ENCODE data around the gene LSP1. TPM values are rescaled to one million over a fixed set of nuclear protein-coding genes. Genes with fewer than 3 reads are reported as not detected.
"Not testable (repeated sequence)": the region's sequence is repeated elsewhere in the genome, so short reads cannot be mapped to it uniquely, and the experiment has no call there.

Gene LSP1
- total RNA-seq, 2 experiments from 2014 or later, result 228 to 232 TPM

DNA sequence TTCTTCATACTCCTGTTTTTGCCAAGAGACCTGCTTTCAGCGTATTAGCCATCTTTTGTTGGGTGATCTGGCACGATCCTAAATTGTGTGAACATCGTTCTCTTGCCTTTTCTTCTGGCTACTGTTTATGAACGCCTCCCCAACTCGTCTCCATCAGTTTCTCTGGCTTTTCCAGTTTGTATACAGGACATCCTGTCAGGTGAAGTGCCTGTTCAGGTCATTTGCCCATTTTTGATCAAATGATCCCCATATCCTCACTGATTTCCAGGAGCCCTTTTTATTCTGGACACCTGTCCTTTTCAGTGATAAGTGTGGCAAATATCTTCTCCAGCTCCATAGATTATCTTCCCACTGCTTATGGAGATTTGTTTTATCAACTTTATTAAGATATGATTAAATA, 40.6 kb upstream of the LSP1 start:
- Mint-ChIP-seq H3K27ac (no peak overlapping the region), H3K36me3 (ENCODE audit: low read depth) (no peaks in the 10 kb centered on the region), H3K9me3 (no peaks in the 10 kb centered on the region), H3K4me3 (no peak overlapping the region), H3K27me3 (peaks cover 15% of the 10 kb centered on the region), H3K4me1 (ENCODE audit: low read depth) (no peaks in the 10 kb centered on the region)
- no peaks in the 10 kb centered on the region for H3K4me1 ChIP-seq (ENCODE audit: insufficient read depth, low read length)
- H3K27ac ChIP-seq (ENCODE audit: low read depth in 1 of 2, low read length in 2 of 2), result no peak overlapping the region
- ATAC-seq (ENCODE audit: poor library complexity) (no peak), DNase-seq (no peak)
- TF ChIP-seq, protein P1, sequence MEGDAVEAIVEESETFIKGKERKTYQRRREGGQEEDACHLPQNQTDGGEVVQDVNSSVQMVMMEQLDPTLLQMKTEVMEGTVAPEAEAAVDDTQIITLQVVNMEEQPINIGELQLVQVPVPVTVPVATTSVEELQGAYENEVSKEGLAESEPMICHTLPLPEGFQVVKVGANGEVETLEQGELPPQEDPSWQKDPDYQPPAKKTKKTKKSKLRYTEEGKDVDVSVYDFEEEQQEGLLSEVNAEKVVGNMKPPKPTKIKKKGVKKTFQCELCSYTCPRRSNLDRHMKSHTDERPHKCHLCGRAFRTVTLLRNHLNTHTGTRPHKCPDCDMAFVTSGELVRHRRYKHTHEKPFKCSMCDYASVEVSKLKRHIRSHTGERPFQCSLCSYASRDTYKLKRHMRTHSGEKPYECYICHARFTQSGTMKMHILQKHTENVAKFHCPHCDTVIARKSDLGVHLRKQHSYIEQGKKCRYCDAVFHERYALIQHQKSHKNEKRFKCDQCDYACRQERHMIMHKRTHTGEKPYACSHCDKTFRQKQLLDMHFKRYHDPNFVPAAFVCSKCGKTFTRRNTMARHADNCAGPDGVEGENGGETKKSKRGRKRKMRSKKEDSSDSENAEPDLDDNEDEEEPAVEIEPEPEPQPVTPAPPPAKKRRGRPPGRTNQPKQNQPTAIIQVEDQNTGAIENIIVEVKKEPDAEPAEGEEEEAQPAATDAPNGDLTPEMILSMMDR (IDR thresholded peaks at IDR 0.05), result no peak
- no peaks in the 10 kb centered on the region for H3K9me3 ChIP-seq (ENCODE audit: control insufficient read depth in 1 of 2, insufficient read depth in 1 of 2, low read length in 2 of 2)
- ChIA-PET POLR2A (no interaction called here), CTCF (interaction anchor here (0.6 kb wide), 1 partner anchor 46 kb away, joined by 3 read pairs; no protein-coding TSS in a partner anchor)
- H3K27me3 ChIP-seq (ENCODE audit: control insufficient read depth in 1 of 2, insufficient read depth in 2 of 2, low read length in 2 of 2), result no peaks in the 10 kb centered on the region
- no peak overlapping the region for H3K4me3 ChIP-seq (ENCODE audit: low read length)
- H3K36me3 ChIP-seq (ENCODE audit: insufficient read depth, low read length), result no peaks in the 10 kb centered on the region
- intact Hi-C loops (cut with DNase I, micrococcal nuclease), result no loop called here

DNA sequence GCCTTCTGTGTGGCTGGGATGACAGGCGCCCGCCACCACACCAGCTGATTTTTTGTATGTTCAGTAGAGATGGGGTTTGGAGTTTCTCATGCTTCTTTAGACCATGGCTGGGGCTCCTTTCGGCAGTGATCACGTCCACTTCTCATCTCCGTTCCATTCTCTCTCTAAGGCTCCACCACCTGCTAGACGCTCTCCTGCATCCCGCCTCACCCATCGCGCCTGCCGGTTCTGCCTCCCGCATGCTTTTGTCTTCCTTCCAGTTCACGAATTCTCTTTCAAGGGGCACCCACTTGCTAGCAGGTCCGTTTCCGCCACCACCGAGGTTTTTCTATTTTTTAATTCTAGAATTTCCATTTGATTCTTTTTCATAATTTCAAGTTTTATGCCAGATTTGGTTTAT, 40.1 kb upstream of the LSP1 start:
- H3K4me1 Mint-ChIP-seq (ENCODE audit: low read depth), result no peaks in the 10 kb centered on the region
- H3K9me3 ChIP-seq (ENCODE audit: control insufficient read depth in 1 of 2, insufficient read depth in 1 of 2, low read length in 2 of 2), result no peaks in the 10 kb centered on the region
- H3K36me3 Mint-ChIP-seq (ENCODE audit: low read depth), result no peaks in the 10 kb centered on the region
- TF ChIP-seq, protein P1 (IDR thresholded peaks at IDR 0.05), result no peak
- no peaks in the 10 kb centered on the region for H3K36me3 ChIP-seq (ENCODE audit: insufficient read depth, low read length)
- H3K4me3 Mint-ChIP-seq, result no peak overlapping the region
- H3K4me1 ChIP-seq (ENCODE audit: insufficient read depth, low read length), result no peaks in the 10 kb centered on the region
- CTCF ChIA-PET, result no interaction called here
- peaks cover 11% of the 10 kb centered on the region for H3K27me3 Mint-ChIP-seq
- no peak overlapping the region for H3K4me3 ChIP-seq (ENCODE audit: low read length)
- no peaks in the 10 kb centered on the region for H3K9me3 Mint-ChIP-seq
- DNase-seq (no peak), ATAC-seq (ENCODE audit: poor library complexity) (no peak)
- POLR2A ChIA-PET, result no interaction called here
- H3K27me3 ChIP-seq (ENCODE audit: control insufficient read depth in 1 of 2, insufficient read depth in 2 of 2, low read length in 2 of 2), result no peaks in the 10 kb centered on the region
- no peak overlapping the region for H3K27ac ChIP-seq (ENCODE audit: low read depth in 1 of 2, low read length in 2 of 2)
- intact Hi-C loops (cut with DNase I, micrococcal nuclease), result no loop called here
- no peak overlapping the region for H3K27ac Mint-ChIP-seq

DNA sequence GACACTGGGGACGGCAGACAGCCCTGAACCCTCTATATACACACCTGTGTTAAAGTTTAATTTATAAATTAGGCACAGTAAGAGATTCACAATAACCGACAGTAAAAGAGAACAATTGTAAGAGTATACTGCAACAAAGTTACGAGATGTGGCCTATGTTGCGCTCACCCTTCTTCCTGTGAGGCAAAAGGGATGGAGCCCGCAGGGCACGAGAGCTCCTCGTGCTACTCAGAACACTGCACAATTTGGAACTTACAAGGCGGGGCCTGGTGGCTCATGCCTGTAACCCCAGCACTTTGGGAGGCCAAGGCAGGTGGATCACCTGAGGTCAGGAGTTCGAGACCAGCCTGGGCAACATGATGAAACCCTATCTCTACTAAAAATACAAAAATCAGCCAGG, 39.5 kb upstream of the LSP1 start:
- H3K27me3 Mint-ChIP-seq, result peaks cover 11% of the 10 kb centered on the region
- intact Hi-C loops (cut with DNase I, micrococcal nuclease); H3K36me3 ChIP-seq (ENCODE audit: insufficient read depth, low read length); H3K4me3 Mint-ChIP-seq; H3K4me1 ChIP-seq (ENCODE audit: insufficient read depth, low read length); CTCF ChIA-PET; H3K27ac ChIP-seq (ENCODE audit: low read depth in 1 of 2, low read length in 2 of 2); H3K27me3 ChIP-seq (ENCODE audit: control insufficient read depth in 1 of 2, insufficient read depth in 2 of 2, low read length in 2 of 2); H3K4me1 Mint-ChIP-seq (ENCODE audit: low read depth); H3K9me3 ChIP-seq (ENCODE audit: control insufficient read depth in 1 of 2, insufficient read depth in 1 of 2, low read length in 2 of 2); POLR2A ChIA-PET; H3K4me3 ChIP-seq (ENCODE audit: low read length); DNase-seq; H3K27ac Mint-ChIP-seq; H3K36me3 Mint-ChIP-seq (ENCODE audit: low read depth); ATAC-seq (ENCODE audit: poor library complexity); H3K9me3 Mint-ChIP-seq: not testable (repeated sequence)

DNA sequence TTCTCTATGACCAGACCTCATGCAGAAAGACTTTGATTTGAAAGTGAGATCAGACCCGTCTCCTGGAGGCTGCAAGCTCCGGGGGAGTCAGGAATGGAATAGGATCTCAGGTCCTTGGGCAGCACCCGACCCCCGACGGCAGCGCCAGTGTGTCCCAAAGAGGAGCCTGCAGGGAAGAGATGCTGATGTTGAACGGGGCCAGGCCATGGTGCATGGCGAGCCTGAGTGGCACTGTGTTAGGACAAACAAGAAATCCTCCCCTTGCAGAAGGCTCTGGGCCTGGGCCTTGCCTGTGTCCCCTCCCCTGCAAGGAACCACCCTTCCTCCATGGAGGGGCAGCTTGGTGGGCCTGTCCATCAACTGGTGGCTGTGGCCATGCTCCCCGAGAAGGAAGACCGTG, 38.2 kb upstream of the LSP1 start:
- no peaks in the 10 kb centered on the region for H3K36me3 Mint-ChIP-seq (ENCODE audit: low read depth)
- CTCF ChIA-PET, result no interaction called here
- DNase-seq, result no peak
- H3K36me3 ChIP-seq (ENCODE audit: insufficient read depth, low read length), result no peaks in the 10 kb centered on the region
- H3K27ac ChIP-seq (ENCODE audit: low read depth in 1 of 2, low read length in 2 of 2), result no peak overlapping the region
- no peaks in the 10 kb centered on the region for H3K4me1 Mint-ChIP-seq (ENCODE audit: low read depth)
- no peaks in the 10 kb centered on the region for H3K9me3 Mint-ChIP-seq
- peaks cover 0 to 4% of the 10 kb centered on the region in 2 experiments for H3K9me3 ChIP-seq (ENCODE audit: control insufficient read depth in 1 of 2, insufficient read depth in 1 of 2, low read length in 2 of 2)
- no peaks in the 10 kb centered on the region for H3K27me3 ChIP-seq (ENCODE audit: control insufficient read depth in 1 of 2, insufficient read depth in 2 of 2, low read length in 2 of 2)
- H3K4me3 ChIP-seq (ENCODE audit: low read length), result no peak overlapping the region
- no peak for ATAC-seq (ENCODE audit: poor library complexity)
- H3K4me1 ChIP-seq (ENCODE audit: insufficient read depth, low read length), result no peaks in the 10 kb centered on the region
- H3K4me3 Mint-ChIP-seq, result no peak overlapping the region
- H3K27me3 Mint-ChIP-seq, result peaks cover 11% of the 10 kb centered on the region
- POLR2A ChIA-PET, result no interaction called here
- TF ChIP-seq, protein P1 (IDR thresholded peaks at IDR 0.05), result no peak
- no peak overlapping the region for H3K27ac Mint-ChIP-seq
- intact Hi-C loops (cut with DNase I, micrococcal nuclease), result no loop called here
